IPS DF 6.9 (cell line): ENCODE measurements around the gene DPP6.
"Not testable (repeated sequence)": the region's sequence is repeated elsewhere in the genome, so short reads cannot be mapped to it uniquely, and the experiment has no call there.

Experiments
- DNase-seq: peaks from one replicate; pipeline ENCODE4 v3.0.0-alpha.2; 2013; ENCODE audit warnings: low read depth, low spot score
- H3K27ac ChIP-seq: one replicate; pipeline ENCODE4 v1.5.1; 2013; ENCODE audit warnings: low read length, control low read depth
- H3K27me3 ChIP-seq: 2 replicates; pipeline ENCODE4 v1.6.1; 2013; ENCODE audit warnings: mild to moderate bottlenecking, low read length; ENCODE audit not compliant: control insufficient read depth, insufficient read depth
- H3K36me3 ChIP-seq: 2 replicates; pipeline ENCODE4 v1.6.1; 2013; ENCODE audit warnings: low read length; ENCODE audit not compliant: control insufficient read depth, insufficient read depth
- H3K4me1 ChIP-seq: 2 replicates; pipeline ENCODE4 v1.6.1; 2013; ENCODE audit warnings: low read length; ENCODE audit not compliant: control insufficient read depth, insufficient read depth
- H3K4me3 ChIP-seq: 2 replicates; pipeline ENCODE4 v1.5.1; 2013; ENCODE audit warnings: mild to moderate bottlenecking, low read length
- H3K9me3 ChIP-seq: 2 replicates; pipeline ENCODE4 v1.6.1; 2013; ENCODE audit warnings: low read length, inconsistent platforms; ENCODE audit not compliant: control insufficient read depth, insufficient read depth
- WGBS: extraction: QIAGEN DNeasy Blood & Tissue Kit; methylation state at CpG from one replicate; pipeline ENCODE4 v1.1.7; 2013; ENCODE audit warnings: mixed read lengths, missing lambda C conversion rate; ENCODE audit not compliant: insufficient read length, insufficient coverage; 5-methylcytosine and 5-hydroxymethylcytosine counted together

Gene DPP6

GRCh38 chr7:154929006-154929726 lies 877.0 kb downstream of the DPP6 start:
- Histone ChIP-seq H3K4me3 (no peak overlapping the region), H3K4me1 (peaks cover 5% of the 10 kb centered on the region; the same call in 1 of the 2 replicates), H3K36me3 (no peaks in the 10 kb centered on the region), H3K27ac (no peak overlapping the region), H3K27me3 (no peaks in the 10 kb centered on the region), H3K9me3 (peaks cover 2% of the 10 kb centered on the region)
- DNase-seq = no peak
- no CpG with 5 or more reads among the region's 9 CpGs for WGBS

- Histone ChIP-seq H3K27ac (no peak overlapping the region), H3K4me1 (peaks cover 5% of the 10 kb centered on the region; the same call in 1 of the 2 replicates), H3K36me3 (no peaks in the 10 kb centered on the region), H3K9me3 (peaks cover 2% of the 10 kb centered on the region), H3K27me3 (no peaks in the 10 kb centered on the region), H3K4me3 (no peak overlapping the region)
- no peak for DNase-seq
- no CpG with 5 or more reads among the region's 2 CpGs for WGBS
Observed at GRCh38 chr7:154931906-154932305, 879.7 kb downstream of the DPP6 start.

- WGBS = no CpG with 5 or more reads among the region's 5 CpGs
- not testable (repeated sequence) for H3K9me3 ChIP-seq, H3K27ac ChIP-seq, H3K4me1 ChIP-seq, DNase-seq, H3K4me3 ChIP-seq, H3K27me3 ChIP-seq, H3K36me3 ChIP-seq
Observed at GRCh38 chr7:154934353-154934952, 882.3 kb downstream of the DPP6 start.

GRCh38 chr7:154937837-154938236 lies 885.6 kb downstream of the DPP6 start:
- H3K27ac ChIP-seq = no peak overlapping the region
- H3K27me3 ChIP-seq = no peaks in the 10 kb centered on the region
- no peaks in the 10 kb centered on the region for H3K4me1 ChIP-seq
- no peaks in the 10 kb centered on the region for H3K36me3 ChIP-seq
- H3K9me3 ChIP-seq = peaks cover under 1% of the 10 kb centered on the region
- DNase-seq = no peak
- WGBS = no CpG with 5 or more reads among the region's 1 CpG
- H3K4me3 ChIP-seq = no peak overlapping the region

- Histone ChIP-seq H3K4me1 (no peaks in the 10 kb centered on the region), H3K27me3 (no peaks in the 10 kb centered on the region), H3K4me3 (no peak overlapping the region), H3K36me3 (peaks cover 6% of the 10 kb centered on the region; the same call in 1 of the 2 replicates), H3K27ac (no peak overlapping the region), H3K9me3 (no peaks in the 10 kb centered on the region)
- DNase-seq = no peak
- no CpG with 5 or more reads among the region's 2 CpGs for WGBS
Observed at GRCh38 chr7:154942691-154943090, 890.5 kb downstream of the DPP6 start.
